Heart left ventricle (tissue), 16 donors: ENCODE results near the gene SLC33A1. TPM values are rescaled to one million over a fixed set of nuclear protein-coding genes. Genes with fewer than 3 reads are reported as not detected.

Experiments
- ATAC-seq, 4 donors: fragments of 200-7000 bp; cut with Tn5 transposase; one replicate each; pipeline ENCODE4 v1.9.1; 2020 to 2022; ENCODE audit warnings: moderate library complexity in 4 of 4, mild to moderate bottlenecking in 3 of 4, moderate number of reproducible peaks in 1 of 4
- DNase-seq, 5 donors: peaks; one replicate each; pipeline ENCODE4 v3.0.0-alpha.2; 2020
- H3K27ac ChIP-seq, 12 donors: fragments of 200-600 bp; sonication (generic) in 4 of 12; one replicate each; pipeline versions ENCODE4 v1.5.0 to v1.8.0; 2016 to 2022; ENCODE audit warnings: mild to moderate bottlenecking in 2 of 12
- H3K27me3 ChIP-seq, 9 donors: fragments of 200-600 bp; sonication (generic) in 2 of 9; one replicate each; pipeline versions ENCODE4 v1.5.1 to v1.8.0; 2016 to 2022; ENCODE audit warnings: mild to moderate bottlenecking in 3 of 9
- H3K36me3 ChIP-seq, 9 donors: fragments of 200-600 bp; sonication (generic) in 2 of 9; one replicate each; pipeline versions ENCODE4 v1.5.0 to v1.8.0; 2018 to 2022; ENCODE audit warnings: mild to moderate bottlenecking in 2 of 9
- H3K4me1 ChIP-seq, 12 donors: fragments of 200-600 bp; sonication (generic) in 4 of 12; one replicate each; pipeline versions ENCODE4 v1.5.0 to v1.8.0; 2016 to 2022; ENCODE audit warnings: mild to moderate bottlenecking in 3 of 12
- H3K4me3 ChIP-seq, 12 donors: fragments of 200-600 bp; sonication (generic) in 4 of 12; one replicate each; pipeline versions ENCODE4 v1.5.0 to v1.8.0; 2017 to 2022; ENCODE audit warnings: mild to moderate bottlenecking in 9 of 12, moderate library complexity in 4 of 12
- H3K9me3 ChIP-seq, 12 donors: fragments of 200-600 bp; sonication (generic) in 4 of 12; one replicate each; pipeline versions ENCODE4 v1.5.0 to v1.8.0; 2016 to 2022; ENCODE audit warnings: mild to moderate bottlenecking in 1 of 12
- POLR2A ChIP-seq, 2 donors: fragments of 450-650 bp; IDR thresholded peaks; one replicate each; pipeline ENCODE4 v1.6.1; 2017; ENCODE audit warnings: antibody characterized with exemption in 2 of 2, mild to moderate bottlenecking in 2 of 2, moderate library complexity in 2 of 2
- WGBS, 4 donors: extraction: QIAGEN DNeasy Blood & Tissue Kit in 2 of 4; methylation state at CpG; one replicate each; pipeline versions ENCODE4 v1.1.5 to v1.1.7; 2013 to 2018; 5-methylcytosine and 5-hydroxymethylcytosine counted together
- intact Hi-C, 10 donors: fragments of 100-400 bp; cut with DNase I; formaldehyde crosslinking; loops; one replicate each; pipeline versions ENCODE4 v1.11.1 to v1.14.2; 2022
- long read RNA-seq, 3 donors: library from polyadenylated mRNA; unstranded; transcript quantifications; one replicate each; pipeline ENCODE4 v2.0.0, GENCODE V29; 2020 to 2021
- polyA plus RNA-seq, 2 donors: library from polyadenylated mRNA; stranded (reverse); fragments of 200-250 nt; gene quantifications; one replicate each; pipeline ENCODE4 v1.2.3, GENCODE V29; 2013
- total RNA-seq, 9 donors: library from RNA; depleted of rRNA in 2 of 9; stranded (reverse); fragments of >200 nt in 2 of 9; fragmentation: NEBNext Ultra II Directional in 3 of 9; extraction: Animal tissue kit (Norgen Biotek cat#: 25700) in 3 of 9; gene quantifications; one replicate each; pipeline versions ENCODE4 v1.1.0 to v1.2.4, GENCODE V29; 2016 to 2023
- TF ChIP-seq, protein P1 (sequence below), 12 donors: fragments of 200-600 bp; sonication (generic) in 4 of 12; IDR thresholded peaks; one replicate each; pipeline versions ENCODE4 v1.5.0 to v1.8.0; 2018 to 2022; ENCODE audit warnings: antibody characterized with exemption in 12 of 12, mild to moderate bottlenecking in 5 of 12
- donor health status: ischemic (EF 13 %, LVEDD 7.1; RV severe dilation, severe dysfunction).
- donor health status: healthy with polysubstance abuse.
- donor health status: DM: no; HTN: yes; CAD: no.
- donor health status: DM: no; HTN: no; CAD: no.
- donor health status: ischemic (EF 25% LVEDD 6.9; RV normal size, moderate dysfunction).
- donor health status: ischemic (EF 25% LVEDD 5.7; RV mildly dilated, moderate dysfunction).
- donor health status: healthy.
- donor health status: DM: yes; HTN: yes; CAD: no.
- donor health status: ischemic (EF 35%, LVEDD 5.7; RV mildly dilated, moderate dysfunction).
- donor health status: nonischemic (EF 11% LVEDD 7.7; RV severe dilation, severe dysfunction).
- donor health status: DM: yes; HTN: yes; CAD: no.
- donor health status: PGD.
- donor health status: ischemic (EF 29% LVEDD 5.4; RV normal size, mild dysfunction).
- donor health status: nonischemic (EF 23%, LVEDD 6.1; RV moderate dilation, normal function).

SLC33A1 gene
- total RNA-seq = 10 to 100 TPM; 14.6 to 30.5 (median 21.6) TPM
- 10 to 100 TPM in 1 of 2 donors, 1 to 10 TPM in 1; 4.8 to 24.1 TPM for polyA plus RNA-seq
- long read RNA-seq, donor 1, full-length matches to known transcripts = 21 of 25 reads
- long read RNA-seq, donor 1, partial matches to known transcripts = 0 of 25 reads
- long read RNA-seq, donor 1, other reads (novel, unspliced or antisense) = 4 of 25 reads
- long read RNA-seq, donor 2, full-length matches to known transcripts = 38 of 54 reads
- long read RNA-seq, donor 2, partial matches to known transcripts = 5 of 54 reads
- long read RNA-seq, donor 2, other reads (novel, unspliced or antisense) = 11 of 54 reads
- long read RNA-seq, donor 3, full-length matches to known transcripts = 22 of 26 reads
- long read RNA-seq, donor 3, partial matches to known transcripts = 2 of 26 reads
- long read RNA-seq, donor 3, other reads (novel, unspliced or antisense) = 2 of 26 reads

DNA sequence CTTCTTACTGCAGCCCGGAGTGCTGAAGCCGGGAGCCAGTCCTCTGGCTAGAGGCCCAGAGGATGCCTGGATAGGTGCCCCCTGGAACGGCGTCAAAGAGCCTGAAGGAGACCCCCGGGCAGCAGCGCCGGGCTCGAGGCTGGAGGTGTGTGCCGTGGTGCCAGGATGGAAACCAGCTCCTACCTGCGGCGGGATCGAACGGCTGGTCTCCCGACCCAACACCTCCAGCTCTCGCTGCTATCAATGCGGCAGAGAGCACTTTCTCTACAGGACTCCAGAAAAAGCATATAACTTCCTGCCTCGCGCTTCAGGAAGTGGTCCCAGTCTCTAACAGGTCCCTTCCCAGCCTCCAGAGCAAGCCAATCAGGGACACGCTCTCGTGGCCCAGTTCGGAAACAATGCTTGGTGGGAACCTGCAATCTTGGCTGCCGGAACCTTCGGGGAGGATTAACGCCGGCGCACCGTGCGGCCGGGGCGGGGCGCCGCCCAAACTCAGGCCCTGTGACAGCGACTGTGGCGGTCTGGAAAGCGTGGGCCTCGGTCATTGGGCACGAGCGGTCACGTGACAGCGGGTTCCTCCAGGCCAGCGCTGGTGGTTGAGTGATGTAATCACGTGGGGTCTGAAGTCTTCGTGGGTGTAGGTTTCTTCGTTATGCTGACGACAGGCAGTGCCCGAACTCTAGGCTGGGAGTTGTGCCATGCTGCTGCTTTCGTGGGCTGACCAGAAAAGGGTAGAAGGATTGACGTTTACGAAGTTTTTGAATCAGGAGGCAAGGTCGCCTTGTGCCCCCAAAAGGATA, at the start of gene SLC33A1:
TSS of gene SLC33A1 (minus strand) at position 287 of the 800 bp plus-strand sequence. CDS start 430 bp downstream, outside the sequence.
- peak; percentile 98 to 100 (median 98) for ATAC-seq
- TF ChIP-seq POLR2A (IDR thresholded peaks at IDR 0.05) = peak in 1 of 2 donors; percentile 67
- TF ChIP-seq, protein P1, sequence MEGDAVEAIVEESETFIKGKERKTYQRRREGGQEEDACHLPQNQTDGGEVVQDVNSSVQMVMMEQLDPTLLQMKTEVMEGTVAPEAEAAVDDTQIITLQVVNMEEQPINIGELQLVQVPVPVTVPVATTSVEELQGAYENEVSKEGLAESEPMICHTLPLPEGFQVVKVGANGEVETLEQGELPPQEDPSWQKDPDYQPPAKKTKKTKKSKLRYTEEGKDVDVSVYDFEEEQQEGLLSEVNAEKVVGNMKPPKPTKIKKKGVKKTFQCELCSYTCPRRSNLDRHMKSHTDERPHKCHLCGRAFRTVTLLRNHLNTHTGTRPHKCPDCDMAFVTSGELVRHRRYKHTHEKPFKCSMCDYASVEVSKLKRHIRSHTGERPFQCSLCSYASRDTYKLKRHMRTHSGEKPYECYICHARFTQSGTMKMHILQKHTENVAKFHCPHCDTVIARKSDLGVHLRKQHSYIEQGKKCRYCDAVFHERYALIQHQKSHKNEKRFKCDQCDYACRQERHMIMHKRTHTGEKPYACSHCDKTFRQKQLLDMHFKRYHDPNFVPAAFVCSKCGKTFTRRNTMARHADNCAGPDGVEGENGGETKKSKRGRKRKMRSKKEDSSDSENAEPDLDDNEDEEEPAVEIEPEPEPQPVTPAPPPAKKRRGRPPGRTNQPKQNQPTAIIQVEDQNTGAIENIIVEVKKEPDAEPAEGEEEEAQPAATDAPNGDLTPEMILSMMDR (IDR thresholded peaks at IDR 0.05) = no peak
- 0 to 3% (median 1%) methylated on average over 9 to 50 of the region's 50 CpGs for WGBS, 4 donors
- DNase-seq = peak; percentile 99 to 100 (median 99)
- Histone ChIP-seq H3K4me3 (peak within 1 kb of the TSS; percentile 70 to 98 (median 84)), H3K9me3 (no peaks in the 10 kb centered on the region), H3K27me3 (no peaks in the 10 kb centered on the region), H3K4me1 (peaks cover 11 to 48% (median 41%) of the 10 kb centered on the region in 12 donors), H3K27ac (peak within 1 kb of the TSS; percentile 72 to 98 (median 90)), H3K36me3 (peaks cover 0 to 8% (median 0%) of the 10 kb centered on the region in 9 donors)
- intact Hi-C loops = loop anchor here in 8 of 10 donors (1.0 to 10.0 kb wide), 6 partner anchors 16 to 100 kb away; partner anchors contain the start of genes C3orf33 (in 7 of the 8) and GMPS (in 6 of the 8)

DNA sequence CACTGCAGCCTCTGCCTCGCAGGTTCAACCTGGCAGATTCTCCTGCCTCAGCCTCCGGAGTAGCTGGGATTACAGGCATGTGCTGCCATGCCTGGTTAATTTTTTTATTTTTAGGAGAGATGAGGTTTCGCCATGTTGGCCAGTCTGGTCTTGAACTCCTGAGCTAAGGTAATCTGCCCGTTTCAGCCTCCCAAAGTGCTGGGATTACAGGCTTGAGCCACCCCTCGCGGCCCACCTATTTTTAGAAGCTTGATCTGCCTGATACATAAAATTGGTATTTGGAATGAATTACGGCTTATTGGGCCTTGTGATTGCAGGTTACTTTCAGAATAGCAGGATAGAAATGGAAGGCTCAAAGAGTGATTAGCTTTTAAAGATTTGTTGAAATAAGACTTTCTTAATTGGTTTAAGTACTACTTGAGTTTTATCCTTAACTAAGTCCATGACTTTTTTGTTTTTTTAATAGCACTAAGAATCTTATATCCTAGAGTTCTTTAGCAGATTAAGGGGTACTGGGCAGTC, 41.2 kb upstream of the SLC33A1 start:
- no peak for DNase-seq
- 91 to 95% (median 93%) methylated on average over 7 of the region's 7 CpGs for WGBS, 4 donors
- Histone ChIP-seq H3K36me3 (peaks cover 0 to 71% (median 57%) of the 10 kb centered on the region in 9 donors), H3K4me1 (peaks cover 0 to 8% (median 6%) of the 10 kb centered on the region in 12 donors), H3K27me3 (no peaks in the 10 kb centered on the region), H3K27ac (no peak overlapping the region), H3K9me3 (no peaks in the 10 kb centered on the region), H3K4me3 (no peak overlapping the region)
- intact Hi-C loops = no loop called here
- TF ChIP-seq POLR2A (IDR thresholded peaks at IDR 0.05) = no peak
- TF ChIP-seq, protein P1 (IDR thresholded peaks at IDR 0.05) = no peak
- ATAC-seq = no peak

GRCh38 chr3:155891321-155891720, 37.1 kb upstream of the SLC33A1 start:
- Histone ChIP-seq H3K4me3 (no peak overlapping the region), H3K27ac (no peak overlapping the region), H3K27me3 (no peaks in the 10 kb centered on the region), H3K4me1 (peaks cover 0 to 29% (median 14%) of the 10 kb centered on the region in 12 donors), H3K9me3 (no peaks in the 10 kb centered on the region), H3K36me3 (peaks cover 0 to 31% (median 24%) of the 10 kb centered on the region in 9 donors)
- intact Hi-C loops = no loop called here
- no peak for DNase-seq
- 95 to 98% (median 97%) methylated on average over 5 of the region's 5 CpGs for WGBS, 4 donors
- no peak for ATAC-seq
- TF ChIP-seq, protein P1 (IDR thresholded peaks at IDR 0.05) = no peak
- no peak for TF ChIP-seq POLR2A (IDR thresholded peaks at IDR 0.05)
